PC-9 (cell line): ENCODE measurements around the gene CXCL10. TPM values are rescaled to one million over a fixed set of nuclear protein-coding genes. Genes with fewer than 3 reads are reported as not detected.

Experiments
- BruUV-seq: library from RNA; stranded (reverse); fragments of 400-500 nt; replicated peaks from 2 replicates; lab custom pipeline; 2021; lab: Mats Ljungman, UMichigan
- CTCF ChIA-PET: fragments of 300-600 bp; sonication (Branson Sonifier 250); formaldehyde crosslinking; loops from one replicate; lab custom pipeline; 2022; ENCODE audit warnings: antibody characterized with exemption; lab: Charles Lee
- POLR2A ChIA-PET: fragments of 300-600 bp; sonication (Branson Sonifier 250); formaldehyde crosslinking; loops from one replicate; lab custom pipeline; 2022; ENCODE audit warnings: antibody characterized with exemption; ENCODE audit not compliant: unreplicated experiment; lab: Charles Lee
- DNase-seq, 2 experiments: peaks; one replicate each; pipeline versions ENCODE4 v3.0.0 to v3.0.0-alpha.2; 2015 to 2022; ENCODE audit warnings: mixed read lengths in 1 of 2
- H2AFZ ChIP-seq: fragments of 200-600 bp; sonication (generic); 2 replicates; pipeline ENCODE4 v1.8.1; 2017; ENCODE audit warnings: antibody characterized with exemption
- H3F3A ChIP-seq: fragments of 200-600 bp; sonication (generic); 2 replicates; pipeline ENCODE4 v1.8.1; 2017; ENCODE audit warnings: antibody characterized with exemption, mild to moderate bottlenecking, low read depth; ENCODE audit not compliant: insufficient read depth
- H3K27ac ChIP-seq: fragments of 200-600 bp; sonication (generic); 2 replicates; pipeline ENCODE4 v1.6.1; 2016; ENCODE audit warnings: mixed run types
- H3K27me3 ChIP-seq: fragments of 200-600 bp; sonication (generic); 2 replicates; pipeline ENCODE4 v1.6.1; 2016; ENCODE audit warnings: low read depth, mixed run types; ENCODE audit not compliant: insufficient read depth
- H3K36me3 ChIP-seq: fragments of 200-600 bp; sonication (generic); 2 replicates; pipeline ENCODE4 v1.6.1; 2016; ENCODE audit warnings: low read depth, mixed run types
- H3K4me1 ChIP-seq: fragments of 200-600 bp; sonication (generic); replicated peaks from 2 replicates; pipeline ENCODE4 v1.6.1; 2016; ENCODE audit warnings: mixed run types; ENCODE audit not compliant: insufficient read depth
- H3K4me2 ChIP-seq: fragments of 200-600 bp; sonication (generic); 2 replicates; pipeline ENCODE4 v1.6.1; 2017; ENCODE audit warnings: mixed run types
- H3K4me3 ChIP-seq: fragments of 200-600 bp; sonication (generic); 2 replicates; pipeline ENCODE4 v1.6.1; 2016; ENCODE audit warnings: mixed run types
- H3K79me2 ChIP-seq: fragments of 200-600 bp; sonication (generic); 2 replicates; pipeline ENCODE4 v1.6.1; 2017; ENCODE audit warnings: low read depth, mixed run types
- H3K9me2 ChIP-seq: fragments of 200-600 bp; sonication (generic); 2 replicates; pipeline ENCODE4 v1.8.1; 2017; ENCODE audit warnings: mild to moderate bottlenecking; ENCODE audit not compliant: insufficient read depth
- H3K9me3 ChIP-seq: fragments of 200-600 bp; sonication (generic); 2 replicates; pipeline ENCODE4 v1.8.1; 2016; ENCODE audit warnings: low read depth; ENCODE audit not compliant: insufficient read depth
- H4K20me1 ChIP-seq: fragments of 200-600 bp; sonication (generic); 2 replicates; pipeline ENCODE4 v1.8.1; 2017; ENCODE audit not compliant: insufficient read depth
- CTCF ChIP-seq: fragments of 200-600 bp; sonication (generic); conservative IDR thresholded peaks from 2 replicates; pipeline ENCODE4 v1.6.1; 2017; ENCODE audit warnings: mixed run types, antibody characterized with exemption, mild to moderate bottlenecking, moderate library complexity
- EZH2 ChIP-seq: fragments of 200-600 bp; sonication (generic); IDR thresholded peaks from 2 replicates; pipeline ENCODE4 v1.8.0; 2017; ENCODE audit warnings: antibody characterized with exemption, low read depth
- intact Hi-C: fragments of 100-400 bp; cut with micrococcal nuclease; formaldehyde crosslinking; loops from one replicate; pipeline ENCODE4 v1.10.0; 2022; ENCODE audit not compliant: unreplicated experiment
- total RNA-seq: library from RNA; stranded (reverse); gene quantifications from 2 replicates; pipeline ENCODE4 v1.2.3, GENCODE V29; 2021

Gene CXCL10
- total RNA-seq, 1 experiment from 2014 or later: not detected

GRCh38 chr4:75997081-75997480 is 26.2 kb downstream of the CXCL10 start:
- Histone ChIP-seq H3K9me2 (no peaks in the 10 kb centered on the region), H4K20me1 (no peaks in the 10 kb centered on the region), H2AFZ (no peak overlapping the region), H3K27me3 (no peaks in the 10 kb centered on the region), H3K79me2 (no peaks in the 10 kb centered on the region), H3K36me3 (no peaks in the 10 kb centered on the region), H3K4me3 (no peak overlapping the region), H3K9me3 (no peaks in the 10 kb centered on the region), H3F3A (no peaks in the 10 kb centered on the region), H3K27ac (no peak overlapping the region), H3K4me2 (no peak overlapping the region), H3K4me1 (0 out of 2 replicates have a peak, but pooled peaks cover 2% of the 10 kb centered on the region)
- POLR2A ChIA-PET: interaction anchor here (0.6 kb wide), 1 partner anchor 1075 kb away, joined by 15 read pairs; no protein-coding TSS in a partner anchor
- intact Hi-C loops: loop anchor here (10.0 kb wide), 1 partner anchor 508 kb away; no protein-coding TSS in a partner anchor
- TF ChIP-seq EZH2: no peak
- TF ChIP-seq CTCF: no peak
- CTCF ChIA-PET: no interaction called here
- no peak for DNase-seq
- BruUV-seq: no TSS peak

GRCh38 chr4:75995727-75996126 is 27.6 kb downstream of the CXCL10 start:
- peak in 1 of 2 experiments; percentile 44 for DNase-seq
- BruUV-seq: no TSS peak

GRCh38 chr4:75992462-75992861 is 30.8 kb downstream of the CXCL10 start:
- BruUV-seq: no TSS peak
- Histone ChIP-seq H3K9me2 (no peaks in the 10 kb centered on the region), H3K79me2 (peaks cover 32% of the 10 kb centered on the region), H2AFZ (no peak overlapping the region), H3K27me3 (no peaks in the 10 kb centered on the region), H3K36me3 (no peaks in the 10 kb centered on the region), H3K9me3 (no peaks in the 10 kb centered on the region), H3K4me2 (no peak overlapping the region), H3F3A (no peaks in the 10 kb centered on the region), H4K20me1 (peaks cover 11% of the 10 kb centered on the region), H3K4me3 (no peak overlapping the region), H3K4me1 (peaks cover 16% of the 10 kb centered on the region), H3K27ac (no peak overlapping the region)
- no peak for TF ChIP-seq CTCF
- no peak for TF ChIP-seq EZH2
- no peak for DNase-seq
- POLR2A ChIA-PET: no interaction called here
- CTCF ChIA-PET: no interaction called here
- intact Hi-C loops: loop anchor here (10.0 kb wide), 1 partner anchor 512 kb away; no protein-coding TSS in a partner anchor

More at GRCh38 chr4:75995727-75996126, 27.6 kb downstream of the CXCL10 start:
- H2AFZ ChIP-seq: no peak overlapping the region
- H3K4me1 ChIP-seq: peaks cover 4% of the 10 kb centered on the region; the same call in 1 of the 2 replicates
- POLR2A ChIA-PET: no interaction called here
- TF ChIP-seq CTCF (peak; percentile 76), EZH2 (no peak)
- no peaks in the 10 kb centered on the region for H4K20me1 ChIP-seq
- CTCF ChIA-PET: interaction anchor here (0.6 to 1.2 kb wide), 3 partner anchors 53 to 92 kb away, joined by 3 to 4 read pairs (median 4); no protein-coding TSS in a partner anchor
- no peaks in the 10 kb centered on the region for H3K36me3 ChIP-seq
- H3K79me2 ChIP-seq: no peaks in the 10 kb centered on the region
- intact Hi-C loops: loop anchor here (1.0 to 10.0 kb wide), 2 partner anchors 72 to 509 kb away; no protein-coding TSS in a partner anchor
- no peak overlapping the region for H3K4me2 ChIP-seq
- no peak overlapping the region for H3K4me3 ChIP-seq
- no peaks in the 10 kb centered on the region for H3K9me2 ChIP-seq
- no peaks in the 10 kb centered on the region for H3K9me3 ChIP-seq
- no peaks in the 10 kb centered on the region for H3K27me3 ChIP-seq
- H3K27ac ChIP-seq: no peak overlapping the region
- no peaks in the 10 kb centered on the region for H3F3A ChIP-seq
